ENCODE data around the gene SDC3. TPM values are rescaled to one million over a fixed set of nuclear protein-coding genes. Genes with fewer than 3 reads are reported as not detected.

SDC3 gene
- polyA plus RNA-seq, 1 donor: 24.8 TPM

- DNase-seq: no peak
Measured at GRCh38 chr1:30890502-30891226, 17.9 kb downstream of the SDC3 start.

DNA sequence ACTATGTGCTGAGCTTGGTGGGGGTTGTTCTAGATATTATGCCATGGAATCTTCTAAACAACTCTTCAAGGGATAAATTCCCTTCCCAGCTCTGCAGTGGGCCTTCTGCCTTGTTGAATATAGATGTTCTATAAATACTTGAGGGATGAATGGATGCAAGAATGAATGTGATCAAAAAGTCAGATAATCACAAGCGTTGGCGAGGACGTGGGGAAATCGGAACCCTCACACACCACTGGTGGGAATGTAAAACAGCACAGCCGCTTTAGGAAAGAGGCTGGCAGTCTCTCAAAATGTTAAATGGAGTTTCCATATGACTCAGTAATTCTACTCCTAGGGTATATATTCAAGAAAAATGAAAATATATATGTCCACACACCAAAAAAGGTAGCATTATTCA lies 19.0 kb downstream of the SDC3 start:
- DNase-seq: no peak

- no peak for DNase-seq
Measured at GRCh38 chr1:30888975-30889374, 19.6 kb downstream of the SDC3 start.

DNA sequence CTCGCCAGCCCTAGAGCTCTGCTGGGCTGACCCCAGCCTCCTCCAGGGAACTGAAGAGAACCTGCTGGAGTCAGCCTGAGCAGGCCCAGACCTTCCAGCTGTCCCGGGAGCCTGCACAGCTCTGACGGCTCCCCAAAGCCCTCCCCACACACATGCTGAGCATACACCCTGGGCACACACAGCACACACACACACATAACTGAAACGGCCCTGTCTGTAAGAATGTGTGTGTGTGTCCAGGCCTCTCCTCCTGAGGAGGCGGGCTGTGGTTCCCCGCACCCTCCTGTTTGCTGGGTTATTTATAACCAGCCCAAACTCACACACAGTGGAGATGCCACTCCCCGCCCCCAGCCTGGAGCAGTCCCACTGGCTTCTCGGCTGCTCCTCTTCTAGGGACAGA lies 20.2 kb downstream of the SDC3 start:
- no peak for DNase-seq

- no peak for DNase-seq
Measured at GRCh38 chr1:30887485-30888315, 20.9 kb downstream of the SDC3 start.

DNA sequence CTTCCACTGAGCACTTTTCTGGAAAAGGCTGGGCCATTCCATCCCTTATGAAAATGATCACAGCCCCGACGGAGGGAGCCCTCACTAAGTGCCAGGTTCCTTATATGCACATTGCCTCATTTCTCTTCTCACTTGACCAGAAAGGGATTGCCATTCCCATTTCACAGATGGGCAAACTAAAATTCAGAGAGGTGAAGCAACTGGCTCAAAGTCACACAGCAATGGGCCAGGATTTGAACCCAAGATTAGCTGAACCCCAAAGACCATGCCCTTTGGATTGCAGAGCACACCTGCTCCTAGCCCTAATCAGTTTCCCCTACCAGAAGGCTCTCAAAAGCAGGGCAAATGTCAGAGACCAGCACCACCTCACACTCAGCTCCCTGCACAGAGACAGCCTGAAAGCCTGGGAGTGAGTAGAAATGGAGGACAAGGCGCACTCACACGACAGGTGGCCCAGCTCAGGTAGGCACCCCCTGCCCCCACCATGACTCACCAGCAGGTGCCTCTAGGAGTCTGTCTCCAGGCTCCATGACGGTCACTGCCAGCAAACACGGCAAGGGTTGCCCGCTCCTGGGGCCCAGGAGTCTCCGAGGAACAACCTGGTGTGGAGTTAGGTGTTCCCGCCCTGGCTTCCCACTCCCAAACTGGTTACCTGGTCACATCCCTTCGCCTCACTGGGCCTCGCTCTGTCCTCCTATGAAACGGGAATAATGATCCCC lies 21.7 kb downstream of the SDC3 start:
- no peak for DNase-seq

DNA sequence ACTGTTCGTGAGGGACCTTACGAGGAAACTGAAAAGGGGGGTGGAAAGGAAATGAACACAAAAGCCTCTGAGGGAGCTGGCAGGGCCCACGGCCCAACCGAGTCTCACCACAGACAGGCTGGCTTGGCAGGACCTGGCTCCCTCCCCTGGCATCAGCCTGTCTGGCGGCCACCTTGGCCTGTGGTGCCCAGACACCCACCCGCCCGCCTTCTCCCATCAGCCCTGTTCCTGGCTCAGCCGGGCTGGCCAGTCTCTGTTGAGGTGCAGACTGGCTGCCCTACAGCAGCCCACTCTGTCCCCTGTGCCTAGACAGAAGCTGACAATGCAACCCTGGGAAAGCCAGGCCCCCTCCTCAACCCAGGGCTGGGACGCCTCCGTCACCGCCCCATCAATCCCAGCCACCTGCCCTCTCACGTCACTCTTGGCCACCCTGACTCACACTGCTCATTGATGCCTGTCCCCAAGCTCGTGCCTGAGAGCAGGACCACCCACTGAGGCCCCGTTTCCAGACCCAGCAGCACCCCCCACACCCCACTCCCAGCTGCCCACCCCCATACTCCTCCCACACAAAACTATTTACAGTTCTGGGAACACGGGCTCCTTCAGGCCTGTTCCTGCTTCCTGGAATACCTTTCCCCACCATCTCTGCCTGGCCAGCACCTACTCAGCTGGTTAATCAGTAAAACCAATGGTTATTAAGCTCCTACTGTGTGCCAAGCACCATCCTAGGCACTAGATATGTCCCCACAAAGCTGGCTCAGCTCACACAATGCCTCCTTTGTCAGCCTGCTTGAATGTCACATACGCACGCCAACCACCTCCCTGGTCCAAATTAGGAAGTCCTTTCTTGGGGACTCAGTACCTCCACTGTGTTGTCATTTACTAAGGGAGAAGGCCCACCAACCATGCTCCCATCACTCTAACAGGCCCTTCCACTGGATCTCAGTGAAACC lies 22.7 kb downstream of the SDC3 start:
- no peak for DNase-seq

DNA sequence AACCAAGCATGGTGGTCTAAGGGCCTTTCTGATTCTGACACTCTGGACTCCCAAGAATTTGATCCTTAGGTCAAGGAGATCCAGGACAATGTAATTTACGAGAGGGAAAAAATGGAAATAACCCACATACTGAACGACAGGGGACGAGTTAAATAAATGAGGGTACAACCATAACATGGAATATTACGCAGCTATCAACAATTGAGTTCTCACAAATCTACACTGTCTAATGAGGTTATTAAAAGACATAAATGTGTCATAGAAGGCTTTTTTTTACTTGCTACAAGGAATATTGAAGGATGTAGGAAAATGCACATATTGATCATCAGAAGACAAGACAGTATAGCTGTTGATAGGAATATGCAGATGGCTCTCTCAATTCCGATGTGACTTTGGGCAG lies 23.8 kb downstream of the SDC3 start:
- no peak for DNase-seq

- DNase-seq: no peak
Measured at GRCh38 chr1:30883389-30884172, 25.0 kb downstream of the SDC3 start.

- DNase-seq: no peak
Measured at GRCh38 chr1:30882678-30883388, 25.7 kb downstream of the SDC3 start.

GRCh38 chr1:30881319-30882181 lies 27.0 kb downstream of the SDC3 start:
- no peak for DNase-seq

- DNase-seq: no peak
Measured at GRCh38 chr1:30880678-30881318, 27.8 kb downstream of the SDC3 start.

DNA sequence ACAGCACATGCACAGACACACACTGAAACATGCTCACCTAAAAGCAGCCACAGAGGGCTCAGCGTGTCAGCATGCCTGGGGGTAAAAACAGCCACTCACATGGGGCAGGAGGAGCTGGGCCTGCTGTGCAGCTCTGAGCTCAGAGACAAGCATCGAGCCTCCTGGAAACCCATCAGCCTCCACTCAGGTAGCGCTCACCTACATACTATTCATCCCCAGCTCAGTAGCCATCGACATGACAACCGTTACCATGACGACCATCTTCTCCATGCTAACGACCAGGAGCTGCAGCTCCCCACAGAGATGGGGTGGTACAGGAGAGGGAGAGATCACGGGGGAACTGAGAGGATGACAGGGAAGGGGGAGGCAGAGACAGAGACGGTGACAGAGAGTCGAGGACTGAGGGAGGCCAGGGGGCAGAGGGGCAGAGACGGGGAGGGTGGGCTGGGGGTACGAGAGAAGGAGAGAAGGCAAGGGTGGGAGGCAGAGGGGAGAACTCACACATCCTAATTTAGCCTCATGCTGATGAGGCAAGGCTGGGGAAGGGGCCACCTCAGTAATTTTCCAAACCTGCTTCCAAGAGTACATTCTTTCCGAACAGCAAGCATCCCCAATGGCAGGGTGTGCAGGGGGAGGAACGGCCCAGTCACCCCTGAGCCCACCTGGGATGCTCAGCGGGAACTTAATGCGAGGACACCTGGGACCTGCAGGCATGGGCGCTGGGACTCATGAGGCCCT lies 28.4 kb downstream of the SDC3 start:
- no peak for DNase-seq

DNA sequence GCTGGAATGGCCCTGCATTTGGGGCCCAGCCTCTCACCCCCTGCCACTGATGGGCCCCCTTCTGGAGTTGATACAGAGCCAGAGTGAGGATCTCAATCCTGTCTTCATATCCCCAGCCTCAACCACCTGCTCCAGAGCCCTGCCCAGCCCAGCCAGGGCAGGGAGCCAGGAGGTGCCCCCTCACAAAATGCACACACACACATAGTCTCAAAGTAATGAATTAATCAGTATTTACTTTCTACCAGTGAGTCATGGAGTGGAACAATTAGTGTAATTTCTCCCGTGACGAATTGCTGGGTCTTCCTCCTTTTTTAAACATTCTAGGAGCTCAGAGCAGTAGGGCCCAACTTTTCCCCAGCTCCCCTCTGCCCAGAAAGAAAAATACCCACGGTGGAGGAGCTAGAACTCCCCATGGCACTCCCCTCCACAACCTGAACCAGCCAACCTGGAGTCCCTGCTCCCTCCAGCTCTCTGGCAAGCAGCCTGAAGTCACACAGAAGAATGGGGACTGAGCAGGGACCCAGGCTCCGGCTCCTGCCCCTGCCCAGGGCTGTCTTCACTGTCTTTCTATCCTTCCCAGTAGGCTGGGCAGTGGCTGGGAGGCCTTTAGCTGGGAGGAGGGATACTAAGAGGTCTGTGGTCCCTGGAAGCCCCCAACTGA lies 29.3 kb downstream of the SDC3 start:
- no peak for DNase-seq

DNA sequence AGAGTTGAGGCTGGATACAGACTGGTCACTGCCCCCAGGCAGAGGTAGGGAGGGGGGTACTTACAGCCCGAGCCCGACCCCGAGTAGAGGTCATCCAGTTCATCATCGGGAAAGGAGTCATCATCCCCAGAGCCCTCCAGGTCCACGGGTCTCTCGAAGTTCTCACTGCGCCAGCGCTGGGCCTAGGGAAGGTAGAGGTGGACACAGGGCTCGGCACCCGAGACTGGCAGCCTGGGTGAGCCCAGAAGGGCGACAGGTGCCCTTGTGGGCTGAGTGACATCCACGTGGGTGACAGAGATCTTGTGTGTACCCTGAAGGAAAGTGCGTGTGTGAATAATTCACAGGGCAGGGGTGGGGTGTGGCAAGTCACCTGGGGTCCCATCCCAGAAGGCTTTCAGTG lies 30.0 kb downstream of the SDC3 start:
- DNase-seq: no peak

DNA sequence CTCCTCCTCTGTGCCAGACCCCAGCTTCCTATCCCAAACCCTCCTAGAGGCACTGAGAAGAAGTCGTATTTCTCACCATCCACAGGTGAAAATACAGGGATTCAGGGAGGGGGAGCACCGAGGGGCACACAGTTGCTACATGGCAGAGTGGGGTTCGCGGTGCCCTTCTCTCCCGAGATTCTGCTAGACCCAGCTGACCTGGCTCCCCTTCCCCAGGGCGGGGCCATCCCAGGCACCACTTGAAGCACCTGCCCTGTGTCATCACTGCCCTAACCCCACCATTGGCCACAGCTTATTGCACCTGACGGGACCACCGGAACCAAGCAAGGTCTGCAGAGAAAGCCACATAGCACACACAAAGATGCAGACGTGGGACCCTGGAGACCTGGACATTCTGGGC lies 30.5 kb downstream of the SDC3 start:
- DNase-seq: no peak

DNA sequence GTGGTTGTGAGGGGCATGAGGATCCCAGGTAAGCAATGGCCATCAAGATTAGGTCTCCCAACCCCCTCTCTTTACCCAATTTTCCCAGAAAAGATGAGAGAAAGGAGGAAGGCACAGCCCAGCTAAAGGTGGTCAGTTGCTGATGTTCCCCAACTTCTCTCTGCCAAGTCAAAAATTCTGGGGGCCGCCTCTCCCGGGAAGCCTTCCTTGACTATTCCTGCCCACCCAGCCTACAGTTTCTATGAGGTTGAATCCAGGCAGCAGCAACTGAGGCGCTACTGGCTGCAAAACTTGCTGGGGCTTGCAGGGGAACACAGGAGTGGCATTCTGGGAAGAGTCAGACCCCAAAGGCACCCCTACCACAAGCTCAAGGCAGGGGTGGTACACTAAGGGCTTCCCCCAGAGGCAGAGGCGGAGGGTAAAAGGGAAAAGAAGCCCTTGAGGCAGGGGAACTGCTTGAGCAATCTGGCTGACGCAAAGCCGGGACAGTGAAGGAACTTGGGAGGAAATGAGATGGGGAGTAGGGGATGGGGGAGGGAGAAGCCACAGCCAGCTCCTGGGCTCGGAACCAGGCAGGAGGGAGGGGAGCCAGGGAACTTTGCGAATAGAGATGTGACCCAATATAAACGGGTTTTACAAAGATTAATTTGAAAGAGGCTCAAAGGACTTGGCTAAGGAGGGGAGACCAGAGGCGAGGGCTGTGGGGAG lies 31.2 kb downstream of the SDC3 start:
- no peak for DNase-seq
